ENCODE measurements around the gene SOWAHA.

SOWAHA gene

GRCh38 chr5:132812781-132813598 lies at the start of gene SOWAHA:
TSS of gene SOWAHA (plus strand) at chr5:132813302. CDS start at chr5:132813622, 320 bp downstream.
- peak within 1 kb of the TSS; percentile 35 for H3K4me3 ChIP-seq (ENCODE audit: low read length)
- TF ChIP-seq ZNF274 (IDR thresholded peaks at IDR 0.05; ENCODE audit: low read depth, low read length), result no peak

- H3K4me3 ChIP-seq (ENCODE audit: low read length), result no peak overlapping the region
- no peak for TF ChIP-seq ZNF274 (IDR thresholded peaks at IDR 0.05; ENCODE audit: low read depth, low read length)
These were observed 49.1 kb upstream of the SOWAHA start for GRCh38 chr5:132764051-132764450.

- no peak overlapping the region for H3K4me3 ChIP-seq (ENCODE audit: low read length)
- no peak for TF ChIP-seq ZNF274 (IDR thresholded peaks at IDR 0.05; ENCODE audit: low read depth, low read length)
These were observed 48.3 kb upstream of the SOWAHA start for GRCh38 chr5:132764671-132765238.

- H3K4me3 ChIP-seq (ENCODE audit: low read length), result no peak overlapping the region
- TF ChIP-seq ZNF274 (IDR thresholded peaks at IDR 0.05; ENCODE audit: low read depth, low read length), result no peak
These were observed 47.6 kb upstream of the SOWAHA start for GRCh38 chr5:132765311-132766019.

GRCh38 chr5:132766020-132766805 lies 46.9 kb upstream of the SOWAHA start:
- TF ChIP-seq ZNF274 (IDR thresholded peaks at IDR 0.05; ENCODE audit: low read depth, low read length), result no peak
- H3K4me3 ChIP-seq (ENCODE audit: low read length), result no peak overlapping the region

- no peak overlapping the region for H3K4me3 ChIP-seq (ENCODE audit: low read length)
- TF ChIP-seq ZNF274 (IDR thresholded peaks at IDR 0.05; ENCODE audit: low read depth, low read length), result no peak
These were observed 46.4 kb upstream of the SOWAHA start for GRCh38 chr5:132766806-132767055.

- TF ChIP-seq ZNF274 (IDR thresholded peaks at IDR 0.05; ENCODE audit: low read depth, low read length), result no peak
- H3K4me3 ChIP-seq (ENCODE audit: low read length), result no peak overlapping the region
These were observed 46.0 kb upstream of the SOWAHA start for GRCh38 chr5:132767150-132767549.

GRCh38 chr5:132768485-132768868 lies 44.6 kb upstream of the SOWAHA start:
- TF ChIP-seq ZNF274 (IDR thresholded peaks at IDR 0.05; ENCODE audit: low read depth, low read length), result no peak
- no peak overlapping the region for H3K4me3 ChIP-seq (ENCODE audit: low read length)

- H3K4me3 ChIP-seq (ENCODE audit: low read length), result no peak overlapping the region
- TF ChIP-seq ZNF274 (IDR thresholded peaks at IDR 0.05; ENCODE audit: low read depth, low read length), result no peak
These were observed 42.5 kb upstream of the SOWAHA start for GRCh38 chr5:132770476-132771159.

- TF ChIP-seq ZNF274 (IDR thresholded peaks at IDR 0.05; ENCODE audit: low read depth, low read length), result no peak
- H3K4me3 ChIP-seq (ENCODE audit: low read length), result no peak overlapping the region
These were observed 41.6 kb upstream of the SOWAHA start for GRCh38 chr5:132771503-132771998.

- no peak for TF ChIP-seq ZNF274 (IDR thresholded peaks at IDR 0.05; ENCODE audit: low read depth, low read length)
These were observed 40.6 kb upstream of the SOWAHA start for GRCh38 chr5:132772291-132773070.

GRCh38 chr5:132773114-132773513 lies 40.0 kb upstream of the SOWAHA start:
- H3K4me3 ChIP-seq (ENCODE audit: low read length), result no peak overlapping the region
- TF ChIP-seq ZNF274 (IDR thresholded peaks at IDR 0.05; ENCODE audit: low read depth, low read length), result no peak

More at GRCh38 chr5:132772291-132773070, 40.6 kb upstream of the SOWAHA start:
- H3K4me3 ChIP-seq (ENCODE audit: low read length), result no peak overlapping the region

All from GM08714 (cell line).